Endothelial cell of umbilical vein (primary cell): ENCODE results near the gene PLEKHH1. TPM values are rescaled to one million over a fixed set of nuclear protein-coding genes. Genes with fewer than 3 reads are reported as not detected.

ENCODE experiments used
- BruUV-seq: library from RNA; stranded (reverse); fragments of 400-500 nt; replicated peaks from 2 replicates; lab custom pipeline; 2021; lab: Mats Ljungman, UMichigan
- CTCF ChIA-PET: fragments of 300-600, 350-600 bp; sonication (Branson Sonifier 250); formaldehyde crosslinking; loops from one replicate; lab custom pipeline; 2021; ENCODE audit warnings: antibody characterized with exemption, inconsistent platforms; lab: Charles Lee
- POLR2A ChIA-PET: fragments of 300-600, 350-600 bp; sonication (Branson Sonifier 250); formaldehyde crosslinking; loops from one replicate; lab custom pipeline; 2021; ENCODE audit warnings: antibody characterized with exemption, inconsistent platforms; lab: Charles Lee
- DNase-seq: peaks from one replicate; pipeline ENCODE4 v3.0.0-alpha.2; 2011; ENCODE audit warnings: low read depth, low spot score
- FAIRE-seq: peaks from 2 replicates; lab custom pipeline; 2011; peaks lifted over from hg19 to GRCh38; lab: Jason Lieb, UNC
- H2AFZ ChIP-seq: 2 replicates; pipeline ENCODE4 v1.6.0; 2012; ENCODE audit warnings: low read depth, low read length, control low read depth, inconsistent platforms
- H3K27ac ChIP-seq: 2 replicates; pipeline ENCODE4 v1.5.1; 2011; ENCODE audit warnings: low read depth, mild to moderate bottlenecking, control low read depth, low read length, moderate library complexity; ENCODE audit not compliant: insufficient read depth
- H3K27me3 ChIP-seq, 2 experiments: 2 replicates each; pipeline versions ENCODE4 v1.6.0 to v1.6.1; 2011; ENCODE audit warnings: low read length in 2 of 2, mixed read lengths in 1 of 2; ENCODE audit not compliant: control insufficient read depth in 2 of 2, insufficient read depth in 2 of 2
- H3K36me3 ChIP-seq, 2 experiments: 2 replicates in 1 of 2; 3 replicates in 1 of 2; pipeline ENCODE4 v1.5.1; 2011; ENCODE audit warnings: low read length in 2 of 2, mild to moderate bottlenecking in 1 of 2, moderate library complexity in 1 of 2; ENCODE audit not compliant: control insufficient read depth in 2 of 2, insufficient read depth in 2 of 2; ENCODE audit errors: extremely low read depth in 1 of 2
- H3K4me1 ChIP-seq: 3 replicates; pipeline ENCODE4 v1.5.1; 2011; ENCODE audit warnings: mild to moderate bottlenecking, low read length; ENCODE audit not compliant: control insufficient read depth, insufficient read depth; ENCODE audit errors: extremely low read depth
- H3K4me2 ChIP-seq: 2 replicates; pipeline ENCODE4 v1.6.1; 2011; ENCODE audit warnings: low read length, control low read depth, mixed read lengths; ENCODE audit not compliant: insufficient read depth
- H3K4me3 ChIP-seq, 3 experiments: fragments of 200-600 bp in 1 of 3; sonication (generic), shearing (Covaris generic) in 1 of 3; replicated peaks in 1 of 3; 2 replicates each; pipeline ENCODE4 v1.5.1; 2011 to 2016; ENCODE audit warnings: control low read depth in 3 of 3, low read length in 3 of 3, mild to moderate bottlenecking in 2 of 3, inconsistent platforms in 1 of 3, low read depth in 1 of 3, moderate library complexity in 1 of 3; ENCODE audit not compliant: insufficient read depth in 1 of 3
- H3K79me2 ChIP-seq: 2 replicates; pipeline ENCODE4 v1.6.0; 2012; ENCODE audit warnings: low read length, inconsistent platforms; ENCODE audit not compliant: control insufficient read depth, insufficient read depth
- H3K9ac ChIP-seq: replicated peaks from 2 replicates; pipeline ENCODE3; 2011; ENCODE audit warnings: low read length, control low read depth; ENCODE audit not compliant: insufficient read depth; ENCODE audit errors: extremely low read depth
- H3K9me1 ChIP-seq: replicated peaks from 3 replicates; pipeline ENCODE4 v1.6.0; 2011; ENCODE audit warnings: mild to moderate bottlenecking, low read length; ENCODE audit not compliant: control insufficient read depth, insufficient read depth; ENCODE audit errors: extremely low read depth
- H3K9me3 ChIP-seq: replicated peaks from 2 replicates; pipeline ENCODE4 v1.5.1; 2012; ENCODE audit warnings: low read length, inconsistent platforms; ENCODE audit not compliant: control insufficient read depth, insufficient read depth
- H4K20me1 ChIP-seq: replicated peaks from 2 replicates; pipeline ENCODE3; 2011; ENCODE audit warnings: mild to moderate bottlenecking, low read length; ENCODE audit not compliant: control insufficient read depth, insufficient read depth; ENCODE audit errors: extremely low read depth
- EZH2 ChIP-seq: IDR thresholded peaks from 2 replicates; pipeline ENCODE4 v1.6.1; 2012; ENCODE audit warnings: borderline replicate concordance, low read depth, mild to moderate bottlenecking, moderate library complexity, low read length, inconsistent platforms; ENCODE audit not compliant: severe bottlenecking
- FOS ChIP-seq: IDR thresholded peaks from 2 replicates; pipeline ENCODE4 v1.6.1; 2011; ENCODE audit warnings: mild to moderate bottlenecking, low read length, moderate library complexity, borderline replicate concordance; ENCODE audit not compliant: insufficient read depth
- GATA2 ChIP-seq: IDR thresholded peaks from 2 replicates; pipeline ENCODE4 v1.7.0; 2011; ENCODE audit warnings: low read depth, mild to moderate bottlenecking, moderate library complexity, mixed read lengths, low read length; ENCODE audit not compliant: insufficient read length, insufficient read depth
- JUN ChIP-seq: IDR thresholded peaks from 2 replicates; pipeline ENCODE4 v1.6.1; 2011; ENCODE audit warnings: borderline replicate concordance, low read depth; ENCODE audit not compliant: insufficient read length, insufficient read depth
- MYC ChIP-seq: IDR thresholded peaks from one replicate; pipeline ENCODE4 v1.6.1; 2011; ENCODE audit warnings: mild to moderate bottlenecking, low read depth, low read length
- POLR2A ChIP-seq: IDR thresholded peaks from 2 replicates; pipeline ENCODE4 v1.6.1; 2012; ENCODE audit warnings: low read depth, mild to moderate bottlenecking, control low read depth, low read length
- POLR2AphosphoS5 ChIP-seq: IDR thresholded peaks from 2 replicates; pipeline ENCODE4 v1.6.1; 2012; ENCODE audit warnings: low read depth, mild to moderate bottlenecking, control low read depth, low read length, moderate library complexity; ENCODE audit not compliant: insufficient read depth
- dilution Hi-C: fragments of 300-500 bp; cut with MboI; formaldehyde crosslinking; loops from one replicate; pipeline ENCODE4 v1.15.0; 2019; ENCODE audit warnings: low sequenced_read_pairs; ENCODE audit not compliant: extremely low pct_ligation_motif_present
- intact Hi-C: fragments of 100-400 bp; cut with micrococcal nuclease; formaldehyde crosslinking; loops from one replicate; pipeline ENCODE4 v1.10.0; 2022
- polyA plus RNA-seq, 4 experiments: library from polyadenylated mRNA; depleted of rRNA in 3 of 4; stranded (reverse) in 3 of 4; unstranded in 1 of 4; fragments of >200 nt; gene quantifications; 2 replicates each; pipeline versions ENCODE4 v1.2.1 to v1.2.3, GENCODE V29; 2011 to 2012; ENCODE audit warnings: missing spikeins in 1 of 4
- total RNA-seq: library from RNA; stranded (reverse); gene quantifications from 2 replicates; pipeline ENCODE4 v1.2.3, GENCODE V29; 2021
- TF ChIP-seq, protein P1 (sequence below), 2 donors: IDR thresholded peaks; 1 replicate in 1 of 2; 2 replicates in 1 of 2; pipeline ENCODE4 v1.5.1; 2011; ENCODE audit warnings: low read length in 2 of 2, mild to moderate bottlenecking in 2 of 2, moderate library complexity in 2 of 2, control low read depth in 1 of 2, inconsistent platforms in 1 of 2, low read depth in 1 of 2; ENCODE audit not compliant: insufficient read depth in 1 of 2; ENCODE audit errors: extremely low read depth in 1 of 2
- TF ChIP-seq, protein P2 (sequence below): IDR thresholded peaks from 2 replicates; pipeline ENCODE4 v1.6.1; 2011; ENCODE audit not compliant: insufficient read depth, insufficient read length

PLEKHH1 gene
- total and polyA plus RNA-seq, 2 donors (not counting 3 experiments of a cell fraction or from before 2014, with no cell fraction given) = 0.17 to 0.71 TPM

DNA sequence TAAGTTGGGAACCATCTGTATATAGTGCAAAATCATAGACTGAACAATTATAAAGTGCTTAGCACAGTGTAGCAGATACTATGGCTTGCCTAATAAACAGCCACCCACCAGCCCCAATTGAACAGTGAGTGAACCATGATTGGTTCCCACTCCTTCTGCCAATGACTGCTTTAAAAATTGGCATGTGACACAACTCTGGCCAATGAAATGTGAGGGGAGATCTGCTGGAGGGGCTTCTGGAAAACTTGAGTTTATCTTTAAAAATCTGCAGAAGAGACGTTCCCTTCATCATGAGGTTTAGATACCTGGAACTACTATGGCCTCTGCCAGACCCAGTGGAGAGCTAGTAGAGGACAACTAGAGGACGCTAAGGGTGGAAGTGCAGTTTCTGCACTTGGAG lies 62.3 kb downstream of the PLEKHH1 start:
- dilution Hi-C loops (no loop called here), intact Hi-C loops (no loop called here)
- Histone ChIP-seq H3K27me3 (no peaks in the 10 kb centered on the region), H3K9me3 (no peaks in the 10 kb centered on the region), H3K4me1 (peaks cover 6% of the 10 kb centered on the region), H3K27ac (no peak overlapping the region), H3K4me3 (no peak overlapping the region), H3K79me2 (no peaks in the 10 kb centered on the region), H3K9ac (no peak overlapping the region), H3K9me1 (no peaks in the 10 kb centered on the region), H2AFZ (no peak overlapping the region), H3K4me2 (no peak overlapping the region), H3K36me3 (no peaks in the 10 kb centered on the region), H4K20me1 (no peaks in the 10 kb centered on the region)
- FAIRE-seq = no peak
- DNase-seq = no peak
- ChIA-PET POLR2A (no interaction called here), CTCF (interaction anchor here (0.9 to 2.3 kb wide), 3 partner anchors 24 to 72 kb away, joined by 3 to 6 read pairs (median 6); no protein-coding TSS in a partner anchor)
- no TSS peak for BruUV-seq
- TF ChIP-seq, protein P1, sequence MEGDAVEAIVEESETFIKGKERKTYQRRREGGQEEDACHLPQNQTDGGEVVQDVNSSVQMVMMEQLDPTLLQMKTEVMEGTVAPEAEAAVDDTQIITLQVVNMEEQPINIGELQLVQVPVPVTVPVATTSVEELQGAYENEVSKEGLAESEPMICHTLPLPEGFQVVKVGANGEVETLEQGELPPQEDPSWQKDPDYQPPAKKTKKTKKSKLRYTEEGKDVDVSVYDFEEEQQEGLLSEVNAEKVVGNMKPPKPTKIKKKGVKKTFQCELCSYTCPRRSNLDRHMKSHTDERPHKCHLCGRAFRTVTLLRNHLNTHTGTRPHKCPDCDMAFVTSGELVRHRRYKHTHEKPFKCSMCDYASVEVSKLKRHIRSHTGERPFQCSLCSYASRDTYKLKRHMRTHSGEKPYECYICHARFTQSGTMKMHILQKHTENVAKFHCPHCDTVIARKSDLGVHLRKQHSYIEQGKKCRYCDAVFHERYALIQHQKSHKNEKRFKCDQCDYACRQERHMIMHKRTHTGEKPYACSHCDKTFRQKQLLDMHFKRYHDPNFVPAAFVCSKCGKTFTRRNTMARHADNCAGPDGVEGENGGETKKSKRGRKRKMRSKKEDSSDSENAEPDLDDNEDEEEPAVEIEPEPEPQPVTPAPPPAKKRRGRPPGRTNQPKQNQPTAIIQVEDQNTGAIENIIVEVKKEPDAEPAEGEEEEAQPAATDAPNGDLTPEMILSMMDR (IDR thresholded peaks at IDR 0.05; ENCODE audit: extremely low read depth in 1 of 2, insufficient read depth in 1 of 2, low read depth in 1 of 2, low read length in 2 of 2) = no peak
- TF ChIP-seq POLR2A (no peak), JUN (no peak), EZH2 (no peak), FOS (no peak), POLR2AphosphoS5 (no peak), GATA2 (no peak), MYC (no peak)
- TF ChIP-seq, protein P2, sequence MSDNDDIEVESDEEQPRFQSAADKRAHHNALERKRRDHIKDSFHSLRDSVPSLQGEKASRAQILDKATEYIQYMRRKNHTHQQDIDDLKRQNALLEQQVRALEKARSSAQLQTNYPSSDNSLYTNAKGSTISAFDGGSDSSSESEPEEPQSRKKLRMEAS = no peak
